Aorta (tissue), 5 donors: ENCODE data around the gene PROSER3. TPM values are rescaled to one million over a fixed set of nuclear protein-coding genes. Genes with fewer than 3 reads are reported as not detected.
A peak's percentile ranks its signal among the peaks of the same experiment; 100 is the strongest.
"Not testable (repeated sequence)": the region's sequence is repeated elsewhere in the genome, so short reads cannot be mapped to it uniquely, and the experiment has no call there.

Experiments used
- ATAC-seq: fragments of 200-7000 bp; cut with Tn5 transposase; one replicate; pipeline ENCODE4 v1.9.1; 2022; ENCODE audit warnings: moderate library complexity; ENCODE audit not compliant: low FRiP score
- DNase-seq, 2 donors: peaks; one replicate each; pipeline ENCODE4 v3.0.0-alpha.2; 2020
- H3K27ac ChIP-seq, 2 donors: one replicate each; pipeline ENCODE4 v1.5.1; 2013; ENCODE audit warnings: low read length in 2 of 2, mild to moderate bottlenecking in 2 of 2, moderate library complexity in 2 of 2, control low read depth in 1 of 2, inconsistent platforms in 1 of 2, low read depth in 1 of 2
- H3K27me3 ChIP-seq, 2 donors: one replicate each; pipeline ENCODE4 v1.6.1; 2013; ENCODE audit warnings: control low read depth in 1 of 2, low read length in 1 of 2, mild to moderate bottlenecking in 1 of 2, moderate library complexity in 1 of 2; ENCODE audit not compliant: insufficient read depth in 2 of 2, control insufficient read depth in 1 of 2
- H3K36me3 ChIP-seq, 2 donors: one replicate each; pipeline ENCODE4 v1.6.1; 2013; ENCODE audit warnings: control low read depth in 1 of 2, low read length in 1 of 2, mild to moderate bottlenecking in 1 of 2; ENCODE audit not compliant: insufficient read depth in 2 of 2, control insufficient read depth in 1 of 2
- H3K4me1 ChIP-seq, 2 donors: one replicate each; pipeline ENCODE4 v1.6.1; 2013; ENCODE audit warnings: low read length in 2 of 2, control low read depth in 1 of 2, mild to moderate bottlenecking in 1 of 2, moderate library complexity in 1 of 2; ENCODE audit not compliant: insufficient read depth in 2 of 2, control insufficient read depth in 1 of 2
- H3K4me3 ChIP-seq, 2 donors: one replicate each; pipeline ENCODE4 v1.5.1; 2013; ENCODE audit warnings: low read length in 2 of 2, control low read depth in 1 of 2, mild to moderate bottlenecking in 1 of 2
- H3K9me3 ChIP-seq: one replicate; pipeline ENCODE4 v1.6.1; 2013; ENCODE audit warnings: mild to moderate bottlenecking, low read length; ENCODE audit not compliant: control insufficient read depth
- WGBS, 2 donors: extraction: QIAGEN DNeasy Blood & Tissue Kit; methylation state at CpG; one replicate each; pipeline ENCODE4 v1.1.7; 2013; 5-methylcytosine and 5-hydroxymethylcytosine counted together
- intact Hi-C, 2 donors: fragments of 100-400 bp; cut with DNase I; formaldehyde crosslinking; loops; one replicate each; pipeline versions ENCODE4 v1.14.2 to v1.15.0; 2022
- polyA plus RNA-seq, 2 donors: library from polyadenylated mRNA; stranded (reverse); fragments of 200-250 nt; gene quantifications; one replicate each; pipeline ENCODE4 v1.2.3, GENCODE V29; 2013
- total RNA-seq, 2 donors: library from RNA; stranded (reverse); fragmentation: NEBNext Ultra II Directional; extraction: Animal tissue kit (Norgen Biotek cat#: 25700); gene quantifications; one replicate each; pipeline ENCODE4 v1.2.1, GENCODE V29; 2021
- donor health status: healthy with polysubstance abuse.
- donor health status: Bipolar disorder and iron deficiency.
- donor health status: DM: no; HTN: no; CAD: no.
- donor health status: DM: no; HTN: no; CAD: no.
- donor health status: DM: yes; HTN: yes; CAD: no.

Gene PROSER3
- total and polyA plus RNA-seq, 4 donors = 4.1 to 19.6 (median 18.7) TPM

GRCh38 chr19:35764432-35765315 is 6.7 kb downstream of the PROSER3 start:
- Histone ChIP-seq H3K36me3 (no peaks in the 10 kb centered on the region), H3K4me3 (no peak overlapping the region), H3K4me1 (no peaks in the 10 kb centered on the region), H3K27ac (no peak overlapping the region), H3K9me3 (no peaks in the 10 kb centered on the region), H3K27me3 (no peaks in the 10 kb centered on the region)
- ATAC-seq (no peak), DNase-seq (no peak)
- 92 to 94% methylated on average over 17 of the region's 17 CpGs for WGBS, 2 donors
- intact Hi-C loops = no loop called here

DNA sequence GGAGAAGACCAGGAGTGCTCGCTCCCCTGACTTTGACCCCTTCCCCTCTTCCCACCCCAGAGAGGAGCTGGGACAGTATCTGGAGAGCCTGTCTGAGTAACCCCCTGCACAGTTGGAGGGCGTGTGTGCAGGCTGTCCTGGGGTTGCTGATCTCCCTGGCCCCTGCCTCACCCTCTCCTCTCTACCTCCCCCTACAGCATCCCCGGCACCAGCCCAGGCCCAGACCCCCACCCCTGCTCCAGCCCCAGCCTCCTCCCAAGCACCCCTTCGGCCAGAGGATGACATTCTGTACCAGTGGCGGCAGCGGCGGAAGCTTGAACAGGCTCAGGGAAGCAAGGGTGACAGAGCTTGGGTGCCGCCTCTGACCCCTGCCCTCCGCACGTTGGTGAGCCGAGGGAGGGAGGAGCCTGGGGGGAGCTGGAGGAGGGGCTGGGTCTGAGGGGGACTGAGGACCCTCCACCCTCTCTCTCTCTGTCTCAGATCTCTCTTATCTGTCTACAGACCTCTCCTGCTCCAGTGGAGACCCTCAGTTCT is 8.7 kb downstream of the PROSER3 start:
- ATAC-seq = no peak

DNA sequence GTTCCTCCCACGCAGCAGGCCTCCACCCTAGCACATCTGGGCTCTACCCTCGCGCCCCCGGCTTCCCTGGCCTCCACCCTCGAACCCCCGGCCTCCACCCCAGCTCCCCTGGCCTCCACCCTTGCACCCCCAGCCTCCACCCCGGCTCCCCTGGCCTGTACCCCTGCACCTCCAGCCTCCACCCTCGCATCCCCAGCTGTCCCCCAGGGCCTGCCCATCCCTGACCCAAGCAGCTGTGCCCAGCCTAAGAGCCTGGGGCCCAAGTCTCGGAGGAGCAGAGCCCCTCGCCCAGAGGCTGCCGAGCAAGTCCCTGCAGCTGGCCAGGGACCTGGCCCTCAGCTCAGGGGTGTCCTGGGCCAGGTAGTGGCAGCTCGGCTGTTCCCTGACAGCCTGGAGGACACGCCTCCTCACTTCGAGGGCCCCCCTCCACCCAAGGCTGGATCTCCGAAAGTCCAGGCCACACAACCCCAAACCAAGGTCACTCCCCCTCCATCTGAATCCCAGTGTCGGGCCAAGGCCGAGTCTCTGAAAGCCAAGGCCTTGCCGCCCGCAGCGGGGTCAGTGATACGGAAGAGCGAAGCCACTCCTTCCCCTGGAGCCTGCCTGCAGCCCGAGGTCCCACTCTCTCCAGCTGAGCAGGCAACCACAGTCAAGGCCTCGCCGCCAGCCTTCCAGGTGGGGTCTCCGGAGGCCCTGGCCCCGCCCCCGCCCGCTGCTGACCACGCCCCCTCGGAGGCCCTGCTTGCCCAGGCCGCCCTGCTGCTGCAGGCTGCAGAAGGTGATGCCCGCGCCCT is 9.5 kb downstream of the PROSER3 start:
- ATAC-seq (peak; percentile 33), DNase-seq (peak in 1 of 2 donors; percentile 74)
- Histone ChIP-seq H3K27me3 (no peaks in the 10 kb centered on the region), H3K27ac (no peak overlapping the region), H3K9me3 (no peaks in the 10 kb centered on the region), H3K4me3 (no peak overlapping the region), H3K36me3 (no peaks in the 10 kb centered on the region), H3K4me1 (no peaks in the 10 kb centered on the region)
- WGBS, 2 donors = 67 to 69% methylated on average over 34 of the region's 34 CpGs
- intact Hi-C loops = no loop called here

More for the DNA sequence above, 8.7 kb downstream of the PROSER3 start:
- H3K4me1 ChIP-seq = no peaks in the 10 kb centered on the region
- H3K9me3 ChIP-seq = no peaks in the 10 kb centered on the region
- no peak for DNase-seq
- intact Hi-C loops = no loop called here
- WGBS, 2 donors = 82 to 86% methylated on average over 10 to 11 of the region's 11 CpGs
- no peak overlapping the region for H3K27ac ChIP-seq
- H3K4me3 ChIP-seq = no peak overlapping the region
- no peaks in the 10 kb centered on the region for H3K27me3 ChIP-seq
- no peaks in the 10 kb centered on the region for H3K36me3 ChIP-seq

DNA sequence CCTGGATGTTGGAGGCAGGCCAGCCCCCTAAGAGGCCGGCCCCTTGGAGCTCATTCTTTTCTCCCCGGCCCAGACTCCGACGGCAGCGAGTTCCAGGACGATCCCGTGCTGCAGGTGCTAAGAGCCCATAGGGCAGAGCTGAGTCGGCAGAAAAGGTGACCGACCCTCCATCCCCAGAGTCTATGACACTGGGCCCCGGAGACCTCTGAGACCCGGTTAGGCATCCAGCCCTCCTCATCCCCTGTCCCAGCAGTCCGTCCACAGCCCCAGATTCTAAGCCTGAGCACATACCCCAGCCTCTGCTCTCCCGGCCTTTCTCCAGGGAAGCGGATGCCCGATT is 10.1 kb downstream of the PROSER3 start:
- ATAC-seq (no peak), DNase-seq (peak in 1 of 2 donors; percentile 64)
- H3K4me1 ChIP-seq = no peaks in the 10 kb centered on the region
- H3K27me3 ChIP-seq = no peaks in the 10 kb centered on the region
- H3K4me3 ChIP-seq = no peak overlapping the region
- intact Hi-C loops = no loop called here
- no peaks in the 10 kb centered on the region for H3K9me3 ChIP-seq
- H3K36me3 ChIP-seq = no peaks in the 10 kb centered on the region
- 59 to 72% methylated on average over 13 to 15 of the region's 15 CpGs for WGBS, 2 donors
- H3K27ac ChIP-seq = no peak overlapping the region

DNA sequence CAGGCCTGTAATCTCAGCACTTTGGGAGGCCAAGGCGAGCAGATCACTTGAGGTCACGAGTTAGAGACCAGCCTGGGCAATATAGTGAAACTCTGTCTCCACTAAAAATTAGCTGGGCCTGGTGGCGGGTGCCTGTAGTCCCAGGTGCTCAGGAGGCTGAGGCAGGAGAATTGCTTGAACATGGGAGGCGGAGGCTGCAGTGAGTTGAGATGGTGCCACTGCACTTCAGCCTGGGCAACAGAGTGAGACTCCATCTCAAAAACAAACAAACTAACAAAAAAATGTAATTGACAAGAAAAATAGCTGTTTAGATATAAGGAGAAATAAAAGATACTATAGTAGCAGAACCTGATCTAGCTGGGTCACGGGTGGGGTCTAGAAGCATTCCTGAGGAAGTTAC is 14.4 kb downstream of the PROSER3 start:
- H3K9me3 ChIP-seq, ATAC-seq, DNase-seq, H3K4me3 ChIP-seq, H3K4me1 ChIP-seq, H3K27ac ChIP-seq, intact Hi-C loops, H3K27me3 ChIP-seq, H3K36me3 ChIP-seq: not testable (repeated sequence)
- WGBS, 2 donors = 95 to 98% methylated on average over 5 of the region's 5 CpGs

DNA sequence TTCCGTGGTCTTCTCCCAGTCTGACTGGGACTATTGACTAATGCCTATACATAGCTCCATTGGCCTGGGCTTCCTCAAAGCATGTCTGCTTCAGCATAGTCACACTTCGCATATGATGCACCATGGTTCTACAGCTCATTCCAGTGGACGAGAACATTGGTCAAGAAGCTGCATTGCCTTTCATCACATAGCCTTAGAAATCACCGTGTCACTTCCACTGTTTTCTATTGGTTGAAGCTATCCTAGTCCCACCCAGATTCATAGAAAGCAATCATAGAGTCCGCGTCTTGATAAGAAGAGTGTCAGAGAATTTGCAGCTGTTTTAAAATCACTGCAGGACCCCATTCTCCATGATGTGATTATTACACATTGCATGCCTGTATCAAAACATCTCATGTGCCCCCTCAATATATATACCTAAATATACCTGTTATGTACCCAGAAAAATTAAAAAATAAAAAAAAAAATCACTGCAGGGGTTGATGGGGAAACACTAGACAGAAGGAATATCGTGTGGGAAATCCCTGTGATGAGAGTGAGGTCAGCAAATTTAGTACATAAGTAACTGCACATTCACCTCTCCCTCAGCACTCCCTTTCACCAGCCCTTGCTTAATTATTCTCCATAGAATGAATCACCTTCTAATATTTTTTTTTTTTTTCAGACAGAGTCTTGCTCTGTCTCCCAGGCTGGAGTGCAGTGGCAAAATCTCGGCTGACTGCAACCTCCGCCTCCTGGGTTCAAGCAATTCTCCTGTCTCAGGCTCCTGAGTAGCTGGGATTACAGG is 15.2 kb downstream of the PROSER3 start:
- intact Hi-C loops = no loop called here
- no peaks in the 10 kb centered on the region for H3K9me3 ChIP-seq
- no peak for DNase-seq
- 53 to 55% methylated on average over 9 of the region's 9 CpGs for WGBS, 2 donors
- ATAC-seq = no peak
- H3K4me3 ChIP-seq = no peak overlapping the region
- H3K27ac ChIP-seq = no peak overlapping the region
- H3K36me3 ChIP-seq = no peaks in the 10 kb centered on the region
- H3K27me3 ChIP-seq = no peaks in the 10 kb centered on the region
- H3K4me1 ChIP-seq = no peaks in the 10 kb centered on the region

- no peak for ATAC-seq
- H3K27me3 ChIP-seq = no peaks in the 10 kb centered on the region
- DNase-seq = peak in 1 of 2 donors; percentile 66
- H3K4me1 ChIP-seq = no peaks in the 10 kb centered on the region
- no peaks in the 10 kb centered on the region for H3K9me3 ChIP-seq
- no peak overlapping the region for H3K27ac ChIP-seq
- intact Hi-C loops = loop anchor here in 1 of 2 donors (5.0 kb wide), 1 partner anchor 103 kb away; no protein-coding TSS in a partner anchor
- 34 to 40% methylated on average over 16 of the region's 16 CpGs for WGBS, 2 donors
- no peak overlapping the region for H3K4me3 ChIP-seq
- no peaks in the 10 kb centered on the region for H3K36me3 ChIP-seq
Measured at GRCh38 chr19:35774274-35775045, 16.5 kb downstream of the PROSER3 start.

- H3K4me3 ChIP-seq = no peak overlapping the region
- H3K27me3 ChIP-seq = no peaks in the 10 kb centered on the region
- WGBS, 2 donors = 8 to 14% methylated on average over 9 of the region's 9 CpGs
- DNase-seq = no peak
- H3K36me3 ChIP-seq = no peaks in the 10 kb centered on the region
- H3K27ac ChIP-seq = no peak overlapping the region
- H3K9me3 ChIP-seq = no peaks in the 10 kb centered on the region
- H3K4me1 ChIP-seq = no peaks in the 10 kb centered on the region
- no peak for ATAC-seq
- intact Hi-C loops = loop anchor here in 1 of 2 donors (5.0 kb wide), 1 partner anchor 102 kb away; no protein-coding TSS in a partner anchor
Measured at GRCh38 chr19:35775046-35775297, 17.0 kb downstream of the PROSER3 start.
